ENCODE measurements around the gene MFSD1.

GRCh38 chr3:158847885-158848284 lies 46.0 kb downstream of the MFSD1 start:
- TF ChIP-seq, protein P1, sequence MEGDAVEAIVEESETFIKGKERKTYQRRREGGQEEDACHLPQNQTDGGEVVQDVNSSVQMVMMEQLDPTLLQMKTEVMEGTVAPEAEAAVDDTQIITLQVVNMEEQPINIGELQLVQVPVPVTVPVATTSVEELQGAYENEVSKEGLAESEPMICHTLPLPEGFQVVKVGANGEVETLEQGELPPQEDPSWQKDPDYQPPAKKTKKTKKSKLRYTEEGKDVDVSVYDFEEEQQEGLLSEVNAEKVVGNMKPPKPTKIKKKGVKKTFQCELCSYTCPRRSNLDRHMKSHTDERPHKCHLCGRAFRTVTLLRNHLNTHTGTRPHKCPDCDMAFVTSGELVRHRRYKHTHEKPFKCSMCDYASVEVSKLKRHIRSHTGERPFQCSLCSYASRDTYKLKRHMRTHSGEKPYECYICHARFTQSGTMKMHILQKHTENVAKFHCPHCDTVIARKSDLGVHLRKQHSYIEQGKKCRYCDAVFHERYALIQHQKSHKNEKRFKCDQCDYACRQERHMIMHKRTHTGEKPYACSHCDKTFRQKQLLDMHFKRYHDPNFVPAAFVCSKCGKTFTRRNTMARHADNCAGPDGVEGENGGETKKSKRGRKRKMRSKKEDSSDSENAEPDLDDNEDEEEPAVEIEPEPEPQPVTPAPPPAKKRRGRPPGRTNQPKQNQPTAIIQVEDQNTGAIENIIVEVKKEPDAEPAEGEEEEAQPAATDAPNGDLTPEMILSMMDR (conservative IDR thresholded peaks at IDR 0.05) = no peak
- TF ChIP-seq EZH2 (IDR thresholded peaks at IDR 0.05; ENCODE audit: low read depth) = no peak

All from PC-9 (cell line).